Tongue (tissue), 2 donors: ENCODE measurements around the gene ERGIC2. TPM values are rescaled to one million over a fixed set of nuclear protein-coding genes. Genes with fewer than 3 reads are reported as not detected.

Experiments
- DNase-seq: peaks from one replicate; pipeline ENCODE4 v3.0.0-alpha.2; 2015
- total RNA-seq: library from RNA; depleted of rRNA; stranded (reverse); fragments of >200 nt; gene quantifications from one replicate; pipeline ENCODE4 v1.2.3, GENCODE V29; 2014

Gene ERGIC2
- total RNA-seq, 1 donor from 2014 or later, result 61.1 TPM

DNA sequence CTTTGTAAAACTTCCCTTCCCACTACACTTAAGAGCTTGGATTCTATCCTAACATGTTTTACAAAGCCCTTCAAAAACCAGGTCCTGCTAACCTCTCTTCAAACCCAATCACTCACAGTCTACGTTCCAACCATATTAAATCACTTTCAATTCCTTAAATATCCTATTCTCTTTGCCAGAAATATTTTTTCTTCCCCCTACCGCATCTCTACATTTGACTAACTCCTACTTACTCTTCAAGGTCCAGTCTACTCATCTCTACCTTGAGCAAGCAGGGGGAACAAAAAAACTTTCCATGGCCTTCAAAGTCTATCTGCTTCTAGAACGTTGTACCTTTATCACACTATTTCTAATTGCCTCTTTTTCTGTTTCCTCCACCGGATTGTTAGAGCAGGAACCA, 6.1 kb downstream of the ERGIC2 start:
- no peak for DNase-seq

DNA sequence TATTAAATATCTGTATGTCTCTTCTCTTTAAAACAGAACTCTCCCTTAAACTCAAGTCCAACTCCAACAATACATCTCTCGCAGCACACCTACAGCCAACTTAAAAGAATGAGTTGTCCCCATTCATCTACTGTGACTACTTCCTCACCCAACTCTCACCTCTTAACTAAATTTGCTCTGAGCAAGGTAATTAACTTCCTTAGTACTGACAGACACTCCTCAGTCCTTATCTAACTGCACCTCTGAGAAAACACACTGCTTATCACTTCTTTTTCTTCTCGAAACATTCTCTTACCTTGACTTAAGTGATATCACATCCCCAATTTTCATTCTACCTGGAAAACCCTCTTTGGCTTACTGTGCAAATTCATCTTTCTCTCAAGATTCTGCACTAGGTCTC, 7.0 kb downstream of the ERGIC2 start:
- DNase-seq, result no peak

DNA sequence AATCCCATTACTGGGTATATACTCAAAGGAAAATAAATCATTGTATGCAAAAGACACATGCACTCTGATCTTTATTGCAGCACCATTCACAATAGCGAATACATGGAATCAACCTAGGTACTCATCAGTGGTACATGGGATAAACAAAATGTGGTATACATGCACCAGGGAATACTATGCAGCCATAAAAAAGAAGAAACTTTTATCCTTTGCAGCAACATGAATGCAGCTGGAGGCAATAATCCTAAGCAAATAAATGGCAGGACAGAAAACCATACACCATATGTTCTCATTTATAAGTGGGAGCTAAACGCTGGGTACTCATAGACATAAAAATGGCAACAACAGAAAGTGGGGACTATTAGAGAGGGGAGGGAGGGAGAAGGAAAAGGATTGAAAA, 15.9 kb downstream of the ERGIC2 start:
- no peak for DNase-seq

DNA sequence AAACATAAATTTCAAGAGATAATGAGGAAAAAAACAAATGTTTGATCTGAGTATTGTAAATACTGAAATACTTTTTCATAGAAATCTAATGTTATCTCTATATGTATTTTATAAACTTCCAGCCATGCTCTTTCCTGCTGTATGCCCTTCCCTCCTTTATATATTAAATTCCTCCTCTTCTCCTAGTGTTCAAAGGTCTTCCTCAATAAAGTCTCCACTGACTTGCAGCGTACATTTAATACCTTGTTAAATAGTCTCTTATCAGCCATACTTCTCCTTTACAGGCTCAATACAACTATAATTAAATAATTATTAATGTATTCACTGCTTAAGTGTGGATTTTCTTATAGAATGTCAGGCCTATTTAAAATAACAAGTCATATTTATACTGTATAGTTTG, 26.0 kb downstream of the ERGIC2 start:
- no peak for DNase-seq

DNA sequence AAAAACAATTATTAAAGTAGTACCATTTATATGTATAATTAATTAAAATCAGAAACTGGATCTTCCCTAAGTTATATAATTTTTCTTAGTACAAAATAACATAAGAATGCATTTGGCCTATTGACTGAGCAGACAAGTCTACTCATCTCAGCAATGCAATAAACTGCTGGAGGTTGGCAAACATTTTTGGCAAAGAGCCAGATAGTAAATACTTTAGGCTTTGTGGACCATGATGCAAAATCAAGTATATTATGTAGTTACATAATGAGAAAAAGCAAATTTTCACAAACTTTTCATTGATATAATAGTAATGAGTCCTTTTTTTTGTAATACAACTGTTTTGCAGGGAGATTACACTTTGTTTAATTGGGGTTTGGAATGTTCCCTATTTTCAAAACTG, 30.9 kb downstream of the ERGIC2 start:
- DNase-seq, result peak; percentile 54

DNA sequence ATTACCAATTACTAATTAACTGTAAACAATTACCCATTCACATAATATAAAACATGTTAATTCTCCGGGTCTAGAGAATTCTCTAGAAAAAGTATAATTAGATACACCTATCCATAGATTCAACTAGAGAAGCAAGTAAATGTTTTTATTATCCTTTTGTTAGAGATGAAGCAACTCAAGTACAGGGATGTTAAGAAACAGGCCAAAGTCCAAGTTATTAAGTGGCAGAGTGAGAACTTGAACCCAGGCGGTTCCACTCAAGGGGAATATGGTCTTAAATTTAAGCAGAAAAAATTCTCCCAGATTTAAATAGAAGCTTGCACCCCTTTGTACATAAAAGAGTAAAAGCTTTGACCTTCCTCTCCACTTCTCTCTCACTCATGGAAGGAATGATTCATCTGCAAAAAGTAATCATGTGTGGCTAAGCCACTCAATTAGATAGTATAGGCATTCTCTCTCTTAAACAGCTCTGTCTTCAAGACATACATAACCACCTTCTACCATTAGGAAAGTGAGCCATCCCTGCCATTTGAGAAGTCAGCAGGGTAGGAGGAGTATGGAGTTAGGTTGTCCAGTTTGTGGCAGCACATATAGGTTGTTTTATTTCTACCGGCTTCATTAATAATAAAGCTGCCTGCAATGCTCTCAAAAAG, 34.1 kb downstream of the ERGIC2 start:
- DNase-seq, result no peak

DNA sequence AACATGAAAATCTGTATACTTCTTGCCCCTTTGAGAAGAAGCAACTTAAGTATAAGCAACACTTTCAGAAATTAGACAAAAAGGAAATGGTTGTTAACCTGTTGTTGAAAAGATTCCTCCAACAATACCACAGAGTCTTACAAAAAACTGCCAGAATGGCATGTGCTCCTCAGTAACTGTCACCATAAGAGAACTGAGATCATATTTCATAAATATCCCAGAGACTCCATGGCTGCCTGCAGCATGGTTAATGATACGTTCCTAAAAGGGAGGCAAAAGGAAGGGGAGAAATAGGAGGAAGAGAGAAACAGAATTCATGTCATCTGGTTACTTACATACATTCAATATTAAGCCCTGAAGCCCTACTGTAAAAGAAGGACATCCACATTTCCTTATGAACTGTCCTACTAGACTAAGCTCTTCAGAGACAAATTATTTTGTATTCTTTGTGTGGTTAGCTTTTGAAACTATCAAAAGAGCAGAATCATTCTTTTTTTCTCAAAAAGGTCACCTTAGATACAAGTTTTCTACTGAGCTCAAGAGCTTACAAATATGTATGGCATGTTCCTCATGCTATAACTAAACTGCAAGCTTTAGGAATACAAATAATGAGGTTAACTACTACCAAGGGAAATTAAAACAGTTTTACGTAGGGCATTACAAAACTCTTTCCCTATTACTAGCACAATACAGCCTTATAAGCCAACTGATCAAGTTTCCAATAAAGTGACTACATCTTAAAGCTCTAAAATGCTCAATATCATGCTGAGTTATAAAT, 37.8 kb downstream of the ERGIC2 start:
- no peak for DNase-seq

DNA sequence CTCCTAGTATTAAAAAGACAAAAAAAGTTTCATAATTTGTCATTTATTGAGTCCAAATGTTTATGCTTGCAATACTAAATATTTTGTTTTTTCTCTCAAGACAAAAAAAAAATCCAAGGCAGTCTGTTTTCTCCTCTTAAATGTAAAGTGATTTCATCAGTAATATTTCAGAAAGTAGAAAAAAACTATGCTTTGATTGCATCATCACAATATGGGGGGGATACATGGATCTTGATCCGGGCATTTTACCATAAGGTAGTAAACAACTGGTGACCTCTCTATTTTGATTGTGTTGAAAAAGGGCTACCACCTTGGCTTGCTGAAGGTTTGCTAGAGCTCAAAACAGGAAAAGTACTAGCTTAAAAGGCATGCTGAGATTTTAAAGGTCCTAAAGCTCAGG, 43.6 kb downstream of the ERGIC2 start:
- no peak for DNase-seq

DNA sequence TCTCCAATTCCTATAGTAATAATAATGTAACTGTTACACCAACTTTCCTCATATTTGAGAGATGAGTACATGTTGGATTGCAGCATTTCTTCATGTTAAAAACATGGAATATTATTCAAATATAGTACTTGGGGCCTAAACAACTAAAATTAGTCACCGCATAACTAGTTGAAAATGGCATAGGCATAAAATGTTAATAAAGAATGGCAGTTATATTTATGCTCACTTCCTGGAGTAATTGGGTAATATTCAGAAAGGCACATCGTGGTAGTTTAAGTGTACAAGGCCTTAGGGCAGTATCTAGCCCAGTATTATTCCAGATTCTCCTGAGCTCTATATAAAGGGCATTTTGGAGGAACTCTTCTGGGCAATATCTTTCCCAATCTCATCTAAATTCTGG, 46.0 kb downstream of the ERGIC2 start:
- no peak for DNase-seq

DNA sequence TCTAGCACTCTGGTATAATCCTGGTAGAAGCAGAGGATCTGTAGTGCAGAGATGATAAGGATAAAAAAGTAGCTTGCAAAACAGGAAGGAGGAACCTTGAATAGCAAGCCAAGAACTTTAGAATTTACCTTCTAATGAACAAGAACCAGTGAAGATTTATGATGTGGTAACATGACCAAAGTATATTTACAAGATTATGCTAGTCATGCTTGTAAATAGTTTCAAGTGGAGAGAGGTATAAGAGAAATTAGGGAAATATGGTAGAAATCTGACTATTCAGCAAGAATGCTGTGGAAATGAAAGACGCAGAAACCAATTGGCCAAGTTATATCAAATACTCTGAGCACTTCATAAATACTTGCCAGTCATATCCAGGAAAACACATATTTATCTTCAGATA, 47.8 kb downstream of the ERGIC2 start:
- no peak for DNase-seq

DNA sequence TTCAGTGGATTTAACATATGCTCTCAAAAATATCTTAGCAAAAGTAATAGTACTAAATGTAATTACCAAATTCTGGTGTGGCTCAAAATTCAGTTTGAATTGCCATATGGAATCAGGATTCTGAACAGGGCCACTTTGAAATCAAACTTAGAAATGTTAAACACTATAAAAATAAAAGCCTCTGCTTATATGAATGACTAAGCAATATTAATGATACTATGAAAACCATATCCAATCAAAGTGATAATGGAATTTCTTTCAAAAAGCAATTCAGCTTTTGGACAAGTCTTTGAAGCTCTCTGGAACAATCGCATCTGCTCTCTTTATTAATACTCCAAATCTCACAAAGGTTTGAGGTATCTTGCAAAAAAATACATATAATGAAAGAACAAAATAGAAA, 51.6 kb downstream of the ERGIC2 start:
- DNase-seq, result no peak

DNA sequence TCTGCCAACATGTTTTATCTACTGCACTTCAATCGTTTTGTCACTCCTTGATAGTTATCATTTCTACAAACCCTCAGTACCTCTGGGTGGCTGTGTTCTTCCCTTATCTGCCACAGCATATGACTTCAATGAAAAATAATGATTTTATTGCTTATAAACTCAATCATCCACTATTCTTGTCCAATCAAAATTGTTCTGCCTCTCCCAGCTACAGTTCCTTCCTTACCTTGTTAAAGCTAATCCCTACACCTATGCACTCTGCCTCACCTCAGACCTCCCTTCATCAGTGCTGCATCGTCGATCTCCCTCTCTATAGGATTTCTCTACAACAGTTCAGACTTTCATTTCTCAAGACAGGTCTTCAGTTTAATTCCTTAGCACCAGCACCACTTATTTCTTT, 58.8 kb downstream of the ERGIC2 start:
- no peak for DNase-seq

DNA sequence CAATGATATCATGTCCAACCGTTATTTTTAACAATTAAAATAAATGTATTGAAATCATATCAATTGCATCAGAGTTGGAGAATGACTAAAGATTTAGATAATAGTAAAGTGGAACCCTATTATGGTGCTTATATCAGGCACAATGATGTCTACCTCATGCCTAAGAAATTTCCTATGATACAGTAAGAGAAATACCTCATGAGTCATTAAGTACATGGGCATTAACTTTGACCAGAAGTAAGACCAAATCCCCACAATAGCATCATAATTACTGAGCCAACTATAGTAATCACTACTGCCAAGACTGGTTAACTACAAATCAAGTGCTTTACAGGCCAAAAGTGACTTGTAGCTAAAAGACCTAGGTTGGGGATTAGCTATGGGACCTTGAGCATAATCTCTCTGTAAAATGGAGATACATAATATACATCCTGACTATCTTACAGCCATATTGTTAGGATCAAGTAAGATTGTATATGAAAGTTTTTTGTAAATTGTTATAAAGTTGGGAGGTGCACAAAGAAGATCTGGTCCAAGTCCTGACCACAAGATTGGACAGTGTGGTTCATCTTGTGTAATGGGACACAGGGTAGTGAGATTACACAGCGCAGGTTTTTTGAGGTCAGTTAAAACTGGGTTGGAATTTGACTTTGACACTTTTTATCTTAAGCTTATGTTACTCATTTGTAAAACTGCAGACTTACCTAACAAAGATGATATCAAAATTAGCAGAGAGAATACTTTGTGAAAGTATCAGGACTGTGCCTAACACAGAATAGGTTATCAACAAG, 60.5 kb downstream of the ERGIC2 start:
- no peak for DNase-seq

DNA sequence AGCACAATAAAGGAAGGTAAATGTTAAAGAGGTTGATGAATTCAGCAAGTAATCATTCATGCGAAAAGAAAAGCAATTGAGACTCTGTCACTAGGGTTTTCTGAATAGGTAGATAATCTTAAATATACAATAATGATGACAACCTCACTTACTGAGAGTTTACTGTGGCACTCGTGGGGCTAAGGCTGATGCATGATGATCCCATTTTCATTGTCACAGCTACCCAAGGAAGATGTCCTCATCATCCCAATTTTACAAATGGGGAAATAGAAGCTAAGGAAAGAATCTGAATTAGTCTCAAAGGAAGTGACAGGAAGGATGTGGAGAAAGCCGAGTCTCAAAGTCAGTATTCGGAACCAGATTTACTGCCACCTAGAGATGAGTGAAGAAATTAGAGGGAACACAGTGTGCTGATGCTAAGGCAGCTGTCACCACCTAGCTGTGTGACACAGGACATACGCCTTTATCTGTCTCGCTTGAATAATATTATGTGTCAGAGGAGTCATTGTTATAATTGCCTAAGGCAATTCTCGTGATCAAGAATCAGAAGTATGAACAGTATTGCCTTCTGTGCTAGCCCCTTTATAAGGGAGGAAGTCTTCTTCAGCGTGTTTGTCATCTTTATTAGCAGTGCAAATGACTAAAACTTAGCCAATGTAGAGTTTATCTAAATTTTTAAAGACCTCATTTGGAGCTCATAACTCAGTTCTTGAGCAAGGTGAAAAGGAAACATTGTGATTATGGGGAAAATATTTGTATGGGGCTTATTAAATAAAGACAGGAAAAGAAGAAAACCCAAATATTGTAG, 63.2 kb downstream of the ERGIC2 start:
- peak; percentile 79 for DNase-seq

DNA sequence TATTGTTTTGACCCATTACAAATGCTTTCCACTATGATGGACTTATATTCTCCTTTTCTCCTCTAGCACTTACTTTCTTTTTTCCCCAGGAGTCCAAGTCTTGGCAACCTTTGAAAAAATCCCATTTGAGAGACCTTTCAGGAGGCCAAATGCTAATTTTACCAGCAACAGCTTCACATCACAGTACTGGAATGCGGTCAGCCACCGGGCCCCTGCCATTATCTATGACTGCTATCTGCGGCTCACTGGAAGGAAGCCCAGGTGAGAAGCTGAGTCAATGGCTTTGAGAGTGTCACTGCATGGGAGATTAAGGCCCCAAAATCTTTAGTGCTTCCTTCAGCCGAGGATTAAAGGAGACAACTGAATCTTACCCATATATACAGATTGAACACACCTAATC, 64.2 kb downstream of the ERGIC2 start:
- DNase-seq, result no peak

DNA sequence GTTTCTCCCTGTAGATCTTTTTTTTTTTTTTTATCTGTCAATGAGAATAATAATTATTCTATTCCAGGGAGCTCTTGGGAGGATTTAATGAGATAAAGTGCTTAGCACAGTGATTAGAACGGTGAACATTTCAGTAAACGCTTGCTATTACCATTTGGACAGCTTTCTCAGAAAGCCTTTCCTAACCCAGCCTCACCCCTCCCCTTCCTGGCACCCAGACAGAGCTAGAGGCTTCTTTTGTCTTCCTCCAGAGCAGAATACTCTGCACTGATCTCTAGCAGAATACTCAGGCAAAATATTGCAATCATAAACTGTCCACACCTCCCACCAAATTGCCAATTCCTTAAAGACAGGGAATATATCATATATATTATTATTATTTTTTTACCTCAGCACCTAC, 66.6 kb downstream of the ERGIC2 start:
- no peak for DNase-seq

DNA sequence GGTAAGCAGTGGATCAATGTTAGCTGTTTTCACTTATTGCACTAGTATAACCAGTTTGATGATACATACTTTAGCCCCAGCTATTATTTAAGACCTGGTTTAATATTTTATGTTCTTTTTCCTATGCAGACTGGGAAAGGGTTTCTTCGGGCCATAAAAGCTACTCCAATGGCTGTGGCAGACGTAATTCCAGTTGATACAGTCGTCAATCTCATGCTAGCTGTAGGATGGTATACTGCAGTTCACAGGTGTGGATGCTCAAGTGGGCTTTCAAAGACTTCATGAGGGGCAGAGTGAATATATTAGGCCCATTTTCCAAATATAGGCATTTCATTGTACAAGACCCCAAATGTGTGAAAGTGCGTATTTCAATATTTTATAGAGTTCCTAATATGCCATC, 70.1 kb downstream of the ERGIC2 start:
- no peak for DNase-seq

DNA sequence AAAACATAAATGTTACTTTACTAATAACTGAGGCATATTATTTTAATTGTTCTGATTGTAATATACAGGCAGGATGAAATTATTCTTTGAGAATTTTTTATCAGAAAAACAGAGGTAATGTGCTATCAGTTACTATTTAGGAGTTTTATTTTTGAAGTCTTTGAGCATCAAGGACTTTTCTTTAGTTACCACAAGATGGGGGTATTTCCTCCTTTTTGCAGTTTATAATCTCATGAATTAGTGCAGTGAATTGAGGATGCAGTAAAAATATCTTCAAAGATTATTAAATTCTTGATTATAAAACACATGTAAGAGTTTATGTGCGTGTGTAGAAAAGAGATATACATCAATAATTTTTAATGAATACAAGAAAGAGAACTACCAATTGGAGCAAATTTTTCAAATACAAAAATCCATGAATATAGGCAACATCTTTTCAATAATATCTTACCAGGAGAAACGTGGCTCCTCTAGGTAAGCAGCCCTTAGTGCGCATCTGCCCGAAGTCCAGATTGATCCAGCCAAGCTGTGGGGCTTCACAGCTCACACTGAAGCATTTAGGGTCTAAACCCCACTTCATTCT, 71.6 kb downstream of the ERGIC2 start:
- peak; percentile 26 for DNase-seq

DNA sequence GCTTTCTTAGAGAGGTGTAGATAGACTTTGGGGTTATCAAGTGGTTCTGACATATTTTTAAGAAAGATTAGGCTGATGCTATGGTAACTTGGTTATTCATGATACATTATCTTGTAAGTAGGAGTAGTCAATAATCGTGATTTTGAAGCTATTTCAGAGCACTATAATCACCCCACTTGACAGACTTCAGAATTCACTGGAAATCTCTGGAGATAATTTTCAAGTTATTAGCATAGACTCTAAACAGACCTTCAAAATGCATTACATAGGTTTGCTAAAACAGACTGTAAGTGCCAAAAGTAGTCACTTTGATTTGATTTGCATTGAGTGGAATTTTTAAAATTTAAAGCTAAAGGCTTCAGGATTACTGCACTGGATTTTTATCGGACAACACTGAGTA, 74.3 kb downstream of the ERGIC2 start:
- no peak for DNase-seq

DNA sequence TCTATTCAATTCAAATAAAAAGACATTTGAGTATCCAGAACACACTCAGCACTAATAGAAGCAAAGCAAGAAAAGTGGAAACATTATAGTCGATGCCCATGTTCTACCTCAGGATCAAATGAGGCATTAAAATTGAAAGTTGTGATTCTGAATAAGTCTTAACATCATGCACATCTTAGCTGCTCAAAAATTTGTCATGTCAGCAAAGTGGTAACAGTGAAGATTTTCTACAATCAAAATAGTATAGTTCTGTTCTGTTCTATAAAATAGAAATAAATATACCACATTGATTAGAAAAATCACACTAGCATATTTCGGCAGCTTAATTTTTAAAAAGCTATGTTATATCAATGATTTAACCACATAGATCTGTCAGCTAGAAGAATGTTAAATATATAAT, 74.7 kb downstream of the ERGIC2 start:
- DNase-seq, result no peak

DNA sequence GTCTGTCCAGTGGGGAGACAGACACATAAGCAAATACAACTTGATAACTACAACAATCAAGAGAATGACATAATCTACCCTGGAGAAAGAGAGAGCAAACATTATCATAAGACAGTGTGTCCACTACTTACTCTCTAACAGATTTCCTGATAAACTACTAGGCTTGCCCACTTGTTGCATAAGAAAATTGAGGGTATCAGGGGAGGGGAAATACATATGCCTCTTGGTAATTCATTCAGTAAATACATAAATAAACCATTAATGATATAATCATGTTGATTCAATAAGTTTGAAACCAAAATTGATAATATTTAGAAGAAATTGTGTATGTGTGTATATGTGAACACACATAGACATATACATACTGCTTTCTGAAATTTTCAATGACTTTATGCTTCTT, 76.6 kb downstream of the ERGIC2 start:
- no peak for DNase-seq

DNA sequence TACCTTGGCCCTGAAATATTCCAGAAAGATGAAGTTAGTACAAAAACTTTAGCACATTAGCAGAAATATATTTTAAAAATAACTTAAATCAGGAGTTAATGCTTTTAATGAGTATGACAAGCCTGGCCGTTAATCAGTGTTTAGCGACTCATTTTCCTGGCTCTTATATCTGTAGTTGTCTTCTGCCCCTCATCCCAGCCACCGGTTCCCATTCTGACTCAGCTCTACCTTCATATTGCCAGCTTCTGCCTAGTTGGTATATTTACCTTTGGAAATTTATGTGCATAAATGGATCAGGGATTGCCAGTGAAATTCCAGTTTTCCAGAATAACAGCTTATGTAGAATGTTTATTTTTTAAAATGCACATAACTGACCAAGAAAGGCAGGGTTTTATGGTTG, 79.9 kb downstream of the ERGIC2 start:
- DNase-seq, result no peak
